ENCODE results near the gene METTL27.
"Not testable (repeated sequence)": the region's sequence is repeated elsewhere in the genome, so short reads cannot be mapped to it uniquely, and the experiment has no call there.

Gene METTL27

GRCh38 chr7:73789051-73789450 lies 53.3 kb downstream of the METTL27 start:
- Histone ChIP-seq H3K4me3 (ENCODE audit: insufficient read depth, low read length, poor library complexity, severe bottlenecking) (no peak overlapping the region), H3K4me2 (ENCODE audit: low read depth, low read length, poor library complexity, severe bottlenecking) (no peak overlapping the region), H3K36me3 (ENCODE audit: low read length) (no peaks in the 10 kb centered on the region), H4K20me1 (ENCODE audit: low read depth, low read length) (no peaks in the 10 kb centered on the region), H3K27ac (ENCODE audit: low read depth, low read length) (no peak overlapping the region), H3K9me2 (replicated peaks; ENCODE audit: insufficient read depth, low read length) (no peaks in the 10 kb centered on the region), H3K9ac (ENCODE audit: low read length) (no peak overlapping the region), H3K9me3 (ENCODE audit: insufficient read depth, low read length) (peaks cover 19% of the 10 kb centered on the region; the same call in 1 of the 2 replicates), H3K79me2 (ENCODE audit: insufficient read depth, low read length) (no peaks in the 10 kb centered on the region), H3F3A (ENCODE audit: insufficient read depth) (no peaks in the 10 kb centered on the region), H2AFZ (ENCODE audit: low read depth, low read length, severe bottlenecking) (no peak overlapping the region), H3K27me3 (ENCODE audit: low read length) (no peaks in the 10 kb centered on the region)
- TF ChIP-seq EZH2phosphoT487 (conservative IDR thresholded peaks at IDR 0.05; ENCODE audit: low read length) (no peak), CTCF (IDR thresholded peaks at IDR 0.05; ENCODE audit: insufficient read depth, low read length, poor library complexity, severe bottlenecking) (no peak)

GRCh38 chr7:73787786-73788048 lies 54.6 kb downstream of the METTL27 start:
- H3K27me3 ChIP-seq (ENCODE audit: low read length); H2AFZ ChIP-seq (ENCODE audit: low read depth, low read length, severe bottlenecking); H3K4me3 ChIP-seq (ENCODE audit: insufficient read depth, low read length, poor library complexity, severe bottlenecking); H3K36me3 ChIP-seq (ENCODE audit: low read length); H3F3A ChIP-seq (ENCODE audit: insufficient read depth); H3K4me2 ChIP-seq (ENCODE audit: low read depth, low read length, poor library complexity, severe bottlenecking); H3K9ac ChIP-seq (ENCODE audit: low read length); H3K79me2 ChIP-seq (ENCODE audit: insufficient read depth, low read length); H3K27ac ChIP-seq (ENCODE audit: low read depth, low read length); H3K9me2 ChIP-seq (replicated peaks; ENCODE audit: insufficient read depth, low read length); H4K20me1 ChIP-seq (ENCODE audit: low read depth, low read length): not testable (repeated sequence)
- peaks cover 19% of the 10 kb centered on the region; the same call in 1 of the 2 replicates for H3K9me3 ChIP-seq (ENCODE audit: insufficient read depth, low read length)

- Histone ChIP-seq H3K4me2 (ENCODE audit: low read depth, low read length, poor library complexity, severe bottlenecking) (no peak overlapping the region), H3K9ac (ENCODE audit: low read length) (no peak overlapping the region), H3K36me3 (ENCODE audit: low read length) (no peaks in the 10 kb centered on the region), H3K9me3 (ENCODE audit: insufficient read depth, low read length) (peaks cover 19% of the 10 kb centered on the region; the same call in 1 of the 2 replicates), H3K79me2 (ENCODE audit: insufficient read depth, low read length) (no peaks in the 10 kb centered on the region), H3K27me3 (ENCODE audit: low read length) (no peaks in the 10 kb centered on the region), H3K4me3 (ENCODE audit: insufficient read depth, low read length, poor library complexity, severe bottlenecking) (no peak overlapping the region), H3K27ac (ENCODE audit: low read depth, low read length) (no peak overlapping the region), H3F3A (ENCODE audit: insufficient read depth) (no peaks in the 10 kb centered on the region), H2AFZ (ENCODE audit: low read depth, low read length, severe bottlenecking) (no peak overlapping the region), H3K9me2 (replicated peaks; ENCODE audit: insufficient read depth, low read length) (no peaks in the 10 kb centered on the region), H4K20me1 (ENCODE audit: low read depth, low read length) (no peaks in the 10 kb centered on the region)
- TF ChIP-seq EZH2phosphoT487 (conservative IDR thresholded peaks at IDR 0.05; ENCODE audit: low read length) (no peak), CTCF (IDR thresholded peaks at IDR 0.05; ENCODE audit: insufficient read depth, low read length, poor library complexity, severe bottlenecking) (no peak)
These were observed 55.7 kb downstream of the METTL27 start for GRCh38 chr7:73786588-73786987.

All from SU-DHL-6 (cell line).